ENCODE data around the gene FAM32A.

- TF ChIP-seq, protein P1, sequence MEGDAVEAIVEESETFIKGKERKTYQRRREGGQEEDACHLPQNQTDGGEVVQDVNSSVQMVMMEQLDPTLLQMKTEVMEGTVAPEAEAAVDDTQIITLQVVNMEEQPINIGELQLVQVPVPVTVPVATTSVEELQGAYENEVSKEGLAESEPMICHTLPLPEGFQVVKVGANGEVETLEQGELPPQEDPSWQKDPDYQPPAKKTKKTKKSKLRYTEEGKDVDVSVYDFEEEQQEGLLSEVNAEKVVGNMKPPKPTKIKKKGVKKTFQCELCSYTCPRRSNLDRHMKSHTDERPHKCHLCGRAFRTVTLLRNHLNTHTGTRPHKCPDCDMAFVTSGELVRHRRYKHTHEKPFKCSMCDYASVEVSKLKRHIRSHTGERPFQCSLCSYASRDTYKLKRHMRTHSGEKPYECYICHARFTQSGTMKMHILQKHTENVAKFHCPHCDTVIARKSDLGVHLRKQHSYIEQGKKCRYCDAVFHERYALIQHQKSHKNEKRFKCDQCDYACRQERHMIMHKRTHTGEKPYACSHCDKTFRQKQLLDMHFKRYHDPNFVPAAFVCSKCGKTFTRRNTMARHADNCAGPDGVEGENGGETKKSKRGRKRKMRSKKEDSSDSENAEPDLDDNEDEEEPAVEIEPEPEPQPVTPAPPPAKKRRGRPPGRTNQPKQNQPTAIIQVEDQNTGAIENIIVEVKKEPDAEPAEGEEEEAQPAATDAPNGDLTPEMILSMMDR (conservative IDR thresholded peaks at IDR 0.05): no peak
- no peak for TF ChIP-seq ZFX (IDR thresholded peaks at IDR 0.05)
Observed at GRCh38 chr19:16207490-16208025, 22.3 kb downstream of the FAM32A start.
